HEK293 (cell line): ENCODE data around the gene FLRT2.

Source experiments
- CTCF ChIA-PET: fragments of 350-600 bp; formaldehyde crosslinking; extraction: SDS; loops from one replicate; lab custom pipeline; 2021; ENCODE audit warnings: antibody characterized with exemption; lab: Yijun Ruan, JAX
- POLR2A ChIA-PET: fragments of 300-600 bp; formaldehyde crosslinking; extraction: SDS; loops from one replicate; lab custom pipeline; 2020; ENCODE audit warnings: antibody characterized with exemption, inconsistent platforms; lab: Yijun Ruan, JAX
- H3K27ac ChIP-seq: fragments of 200-500 bp; sonication (Bioruptor generic); 2 replicates; pipeline ENCODE4 v1.5.1; 2014; ENCODE audit warnings: low read depth, low read length, control low read depth, inconsistent platforms; ENCODE audit errors: extremely low read depth
- H3K36me3 ChIP-seq, 2 experiments: fragments of 200-500 bp in 1 of 2; sonication (Bioruptor generic) in 1 of 2; 1 replicate in 1 of 2; 2 replicates in 1 of 2; pipeline ENCODE4 v1.5.1; 2014 to 2017; ENCODE audit warnings: inconsistent platforms in 2 of 2, low read length in 2 of 2; ENCODE audit not compliant: control insufficient read depth in 2 of 2, insufficient read depth in 1 of 2
- H3K4me1 ChIP-seq: fragments of 200-500 bp; sonication (Bioruptor generic); 2 replicates; pipeline ENCODE4 v1.5.1; 2014; ENCODE audit warnings: mild to moderate bottlenecking, low read length, inconsistent platforms; ENCODE audit not compliant: control insufficient read depth, insufficient read depth
- H3K4me3 ChIP-seq: 2 replicates; pipeline ENCODE4 v1.5.1; 2011; ENCODE audit warnings: low read depth, mild to moderate bottlenecking, control low read depth, low read length, moderate library complexity
- H3K9me3 ChIP-seq: fragments of 200-500 bp; sonication (Bioruptor generic); 2 replicates; pipeline ENCODE4 v1.5.1; 2014; ENCODE audit warnings: low read depth, low read length, inconsistent platforms; ENCODE audit not compliant: control insufficient read depth, insufficient read depth
- HOXC10 ChIP-seq: sonication (generic); formaldehyde crosslinking; IDR thresholded peaks from 2 replicates; pipeline ENCODE4 v1.8.1; 2023; ENCODE audit warnings: mild to moderate bottlenecking, missing genetic modification reagents
- SETDB1 ChIP-seq: IDR thresholded peaks from one replicate; pipeline ENCODE4 v1.6.1; 2017; ENCODE audit warnings: mild to moderate bottlenecking, low read length, moderate library complexity, mixed read lengths; ENCODE audit not compliant: insufficient read length
- YY2 ChIP-seq: fragments of 450-650 bp; formaldehyde crosslinking; IDR thresholded peaks from 2 replicates; pipeline ENCODE4 v1.5.1; 2016; ENCODE audit warnings: missing biosample characterization, missing genetic modification characterization
- ZFP3 ChIP-seq: fragments of 450-650 bp; formaldehyde crosslinking; IDR thresholded peaks from 2 replicates; pipeline ENCODE4 v1.5.1; 2016; ENCODE audit warnings: low read depth, missing biosample characterization, missing genetic modification characterization
- ZNF169 ChIP-seq: fragments of 450-650 bp; formaldehyde crosslinking; IDR thresholded peaks from 2 replicates; pipeline ENCODE4 v1.5.1; 2016; ENCODE audit warnings: missing biosample characterization, missing genetic modification characterization
- ZNF2 ChIP-seq: fragments of 450-650 bp; formaldehyde crosslinking; IDR thresholded peaks from 2 replicates; pipeline ENCODE4 v1.5.1; 2016; ENCODE audit warnings: missing biosample characterization, missing genetic modification characterization
- ZNF202 ChIP-seq: fragments of 450-650 bp; formaldehyde crosslinking; IDR thresholded peaks from 2 replicates; pipeline ENCODE4 v1.5.1; 2016; ENCODE audit warnings: missing biosample characterization, missing genetic modification characterization, borderline replicate concordance
- ZNF221 ChIP-seq: fragments of 450-650 bp; formaldehyde crosslinking; IDR thresholded peaks from 2 replicates; pipeline ENCODE4 v1.5.1; 2017; ENCODE audit warnings: missing biosample characterization, missing genetic modification characterization, borderline replicate concordance
- ZNF324 ChIP-seq: fragments of 450-650 bp; formaldehyde crosslinking; IDR thresholded peaks from 2 replicates; pipeline ENCODE4 v1.5.1; 2016; ENCODE audit warnings: missing biosample characterization, missing genetic modification characterization
- ZNF37A ChIP-seq: fragments of 450-650 bp; IDR thresholded peaks from 2 replicates; pipeline ENCODE4 v1.5.1; 2018; ENCODE audit warnings: missing biosample characterization, missing genetic modification characterization
- ZNF518A ChIP-seq: fragments of 450-650 bp; formaldehyde crosslinking; conservative IDR thresholded peaks from 2 replicates; pipeline ENCODE4 v1.5.1; 2016; ENCODE audit warnings: low read depth, missing biosample characterization, missing genetic modification characterization
- ZNF707 ChIP-seq: fragments of 450-650 bp; formaldehyde crosslinking; IDR thresholded peaks from 2 replicates; pipeline ENCODE4 v1.5.1; 2016; ENCODE audit warnings: missing biosample characterization, missing genetic modification characterization
- ZNF747 ChIP-seq: fragments of 450-650 bp; formaldehyde crosslinking; IDR thresholded peaks from 2 replicates; pipeline ENCODE4 v1.5.1; 2016; ENCODE audit warnings: missing biosample characterization, missing genetic modification characterization
- ZNF777 ChIP-seq: fragments of 450-650 bp; formaldehyde crosslinking; IDR thresholded peaks from 2 replicates; pipeline ENCODE4 v1.5.1; 2017; ENCODE audit warnings: missing biosample characterization, missing genetic modification characterization, borderline replicate concordance
- TF ChIP-seq, protein P1 (sequence below): fragments of 450-650 bp; formaldehyde crosslinking; IDR thresholded peaks from 2 replicates; pipeline ENCODE4 v1.5.1; 2016; ENCODE audit warnings: missing biosample characterization, missing genetic modification characterization
- TF ChIP-seq, protein P2 (sequence below): fragments of 450-650 bp; formaldehyde crosslinking; IDR thresholded peaks from 2 replicates; pipeline ENCODE4 v1.5.1; 2016; ENCODE audit warnings: missing biosample characterization, missing genetic modification characterization
- TF ChIP-seq, protein P3 (sequence below): fragments of 450-650 bp; formaldehyde crosslinking; IDR thresholded peaks from 2 replicates; pipeline ENCODE4 v1.5.1; 2016; ENCODE audit warnings: missing biosample characterization, missing genetic modification characterization

The FLRT2 gene

GRCh38 chr14:85607651-85608081, 77.7 kb downstream of the FLRT2 start:
- no peak overlapping the region for H3K27ac ChIP-seq
- ChIA-PET POLR2A (no interaction called here), CTCF (interaction anchor here (0.9 kb wide), 1 partner anchor 10 kb away, joined by 3 read pairs; no protein-coding TSS in a partner anchor)
- H3K9me3 ChIP-seq: no peaks in the 10 kb centered on the region
- TF ChIP-seq ZFP3 (tag by site-specific recombination) (no peak), SETDB1 (no peak), ZNF202 (tag by site-specific recombination) (no peak), ZNF747 (tag by site-specific recombination) (no peak), ZNF169 (tag by site-specific recombination) (no peak), ZNF221 (tag by site-specific recombination) (no peak), YY2 (no peak), HOXC10 (no peak), ZNF707 (tag by site-specific recombination) (no peak), ZNF777 (no peak), ZNF37A (tag by site-specific recombination) (no peak), ZNF2 (tag by site-specific recombination) (no peak), ZNF518A (tag by site-specific recombination) (no peak), ZNF324 (tag by site-specific recombination) (no peak)
- TF ChIP-seq, protein P1, sequence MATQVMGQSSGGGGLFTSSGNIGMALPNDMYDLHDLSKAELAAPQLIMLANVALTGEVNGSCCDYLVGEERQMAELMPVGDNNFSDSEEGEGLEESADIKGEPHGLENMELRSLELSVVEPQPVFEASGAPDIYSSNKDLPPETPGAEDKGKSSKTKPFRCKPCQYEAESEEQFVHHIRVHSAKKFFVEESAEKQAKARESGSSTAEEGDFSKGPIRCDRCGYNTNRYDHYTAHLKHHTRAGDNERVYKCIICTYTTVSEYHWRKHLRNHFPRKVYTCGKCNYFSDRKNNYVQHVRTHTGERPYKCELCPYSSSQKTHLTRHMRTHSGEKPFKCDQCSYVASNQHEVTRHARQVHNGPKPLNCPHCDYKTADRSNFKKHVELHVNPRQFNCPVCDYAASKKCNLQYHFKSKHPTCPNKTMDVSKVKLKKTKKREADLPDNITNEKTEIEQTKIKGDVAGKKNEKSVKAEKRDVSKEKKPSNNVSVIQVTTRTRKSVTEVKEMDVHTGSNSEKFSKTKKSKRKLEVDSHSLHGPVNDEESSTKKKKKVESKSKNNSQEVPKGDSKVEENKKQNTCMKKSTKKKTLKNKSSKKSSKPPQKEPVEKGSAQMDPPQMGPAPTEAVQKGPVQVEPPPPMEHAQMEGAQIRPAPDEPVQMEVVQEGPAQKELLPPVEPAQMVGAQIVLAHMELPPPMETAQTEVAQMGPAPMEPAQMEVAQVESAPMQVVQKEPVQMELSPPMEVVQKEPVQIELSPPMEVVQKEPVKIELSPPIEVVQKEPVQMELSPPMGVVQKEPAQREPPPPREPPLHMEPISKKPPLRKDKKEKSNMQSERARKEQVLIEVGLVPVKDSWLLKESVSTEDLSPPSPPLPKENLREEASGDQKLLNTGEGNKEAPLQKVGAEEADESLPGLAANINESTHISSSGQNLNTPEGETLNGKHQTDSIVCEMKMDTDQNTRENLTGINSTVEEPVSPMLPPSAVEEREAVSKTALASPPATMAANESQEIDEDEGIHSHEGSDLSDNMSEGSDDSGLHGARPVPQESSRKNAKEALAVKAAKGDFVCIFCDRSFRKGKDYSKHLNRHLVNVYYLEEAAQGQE (tag by site-specific recombination): no peak
- TF ChIP-seq, protein P2, sequence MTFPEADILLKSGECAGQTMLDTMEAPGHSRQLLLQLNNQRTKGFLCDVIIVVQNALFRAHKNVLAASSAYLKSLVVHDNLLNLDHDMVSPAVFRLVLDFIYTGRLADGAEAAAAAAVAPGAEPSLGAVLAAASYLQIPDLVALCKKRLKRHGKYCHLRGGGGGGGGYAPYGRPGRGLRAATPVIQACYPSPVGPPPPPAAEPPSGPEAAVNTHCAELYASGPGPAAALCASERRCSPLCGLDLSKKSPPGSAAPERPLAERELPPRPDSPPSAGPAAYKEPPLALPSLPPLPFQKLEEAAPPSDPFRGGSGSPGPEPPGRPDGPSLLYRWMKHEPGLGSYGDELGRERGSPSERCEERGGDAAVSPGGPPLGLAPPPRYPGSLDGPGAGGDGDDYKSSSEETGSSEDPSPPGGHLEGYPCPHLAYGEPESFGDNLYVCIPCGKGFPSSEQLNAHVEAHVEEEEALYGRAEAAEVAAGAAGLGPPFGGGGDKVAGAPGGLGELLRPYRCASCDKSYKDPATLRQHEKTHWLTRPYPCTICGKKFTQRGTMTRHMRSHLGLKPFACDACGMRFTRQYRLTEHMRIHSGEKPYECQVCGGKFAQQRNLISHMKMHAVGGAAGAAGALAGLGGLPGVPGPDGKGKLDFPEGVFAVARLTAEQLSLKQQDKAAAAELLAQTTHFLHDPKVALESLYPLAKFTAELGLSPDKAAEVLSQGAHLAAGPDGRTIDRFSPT (tag by site-specific recombination): no peak
- TF ChIP-seq, protein P3, sequence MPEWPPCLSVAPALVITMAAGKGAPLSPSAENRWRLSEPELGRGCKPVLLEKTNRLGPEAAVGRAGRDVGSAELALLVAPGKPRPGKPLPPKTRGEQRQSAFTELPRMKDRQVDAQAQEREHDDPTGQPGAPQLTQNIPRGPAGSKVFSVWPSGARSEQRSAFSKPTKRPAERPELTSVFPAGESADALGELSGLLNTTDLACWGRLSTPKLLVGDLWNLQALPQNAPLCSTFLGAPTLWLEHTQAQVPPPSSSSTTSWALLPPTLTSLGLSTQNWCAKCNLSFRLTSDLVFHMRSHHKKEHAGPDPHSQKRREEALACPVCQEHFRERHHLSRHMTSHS: no peak
- no peak overlapping the region for H3K4me3 ChIP-seq
- H3K36me3 ChIP-seq: no peaks in the 10 kb centered on the region
- H3K4me1 ChIP-seq: no peaks in the 10 kb centered on the region
